Loucy (cell line): Measurements from ENCODE around the gene GDPD5.

Experiments used
- H2AFZ ChIP-seq: fragments of 200-600 bp; sonication (generic); 2 replicates; pipeline ENCODE4 v1.6.0; 2016; ENCODE audit warnings: antibody characterized with exemption, mild to moderate bottlenecking, low read length, moderate library complexity
- H3F3A ChIP-seq: fragments of 200-600 bp; 2 replicates; pipeline ENCODE4 v1.6.0; 2016; ENCODE audit warnings: antibody characterized with exemption, low read depth, mild to moderate bottlenecking
- H3K27me3 ChIP-seq: fragments of 200-600 bp; sonication (generic); 2 replicates; pipeline ENCODE4 v1.6.1; 2014; ENCODE audit warnings: low read length, mild to moderate bottlenecking; ENCODE audit not compliant: insufficient read depth, poor library complexity, severe bottlenecking
- H3K36me3 ChIP-seq: fragments of 200-600 bp; sonication (generic); 2 replicates; pipeline ENCODE4 v1.6.1; 2016; ENCODE audit warnings: low read length; ENCODE audit not compliant: insufficient read depth
- H3K4me1 ChIP-seq: fragments of 200-600 bp; sonication (generic); 2 replicates; pipeline ENCODE4 v1.5.1; 2014; ENCODE audit warnings: low read length, mild to moderate bottlenecking; ENCODE audit not compliant: insufficient read depth, poor library complexity, severe bottlenecking
- H3K4me2 ChIP-seq: fragments of 200-600 bp; sonication (generic); 2 replicates; pipeline ENCODE4 v1.6.0; 2014; ENCODE audit warnings: antibody characterized with exemption, low read length, low read depth, mild to moderate bottlenecking; ENCODE audit not compliant: poor library complexity, severe bottlenecking
- H3K4me3 ChIP-seq: fragments of 200-600 bp; sonication (generic); 2 replicates; pipeline ENCODE4 v1.5.1; 2014; ENCODE audit warnings: low read length, mild to moderate bottlenecking, mixed read lengths; ENCODE audit not compliant: poor library complexity, severe bottlenecking
- H3K79me2 ChIP-seq: fragments of 200-600 bp; sonication (generic); 2 replicates; pipeline ENCODE4 v1.6.1; 2014; ENCODE audit warnings: low read length; ENCODE audit not compliant: insufficient read depth
- H3K9ac ChIP-seq: fragments of 200-600 bp; sonication (generic); 2 replicates; pipeline ENCODE4 v1.6.0; 2014; ENCODE audit warnings: mild to moderate bottlenecking, low read depth, low read length, moderate library complexity; ENCODE audit not compliant: poor library complexity, severe bottlenecking
- H3K9me2 ChIP-seq: fragments of 200-600 bp; sonication (generic); replicated peaks from 2 replicates; pipeline ENCODE4 v1.6.1; 2016; ENCODE audit warnings: low read depth, low read length, mixed read lengths
- H3K9me3 ChIP-seq: fragments of 200-600 bp; sonication (generic); 2 replicates; pipeline ENCODE4 v1.6.1; 2014; ENCODE audit warnings: mild to moderate bottlenecking, antibody characterized with exemption, low read length, low read depth; ENCODE audit not compliant: insufficient read depth
- H4K20me1 ChIP-seq: fragments of 200-600 bp; sonication (generic); 2 replicates; pipeline ENCODE4 v1.6.0; 2014; ENCODE audit warnings: antibody characterized with exemption, low read length, mild to moderate bottlenecking; ENCODE audit not compliant: insufficient read depth, poor library complexity, severe bottlenecking
- EZH2phosphoT487 ChIP-seq: fragments of 200-600 bp; IDR thresholded peaks from 2 replicates; pipeline ENCODE4 v1.6.1; 2018; ENCODE audit warnings: antibody characterized with exemption, mild to moderate bottlenecking, moderate library complexity, borderline replicate concordance
- TF ChIP-seq, protein P1 (sequence below): fragments of 200-600 bp; sonication (generic); conservative IDR thresholded peaks from 2 replicates; pipeline ENCODE4 v1.5.1; 2014; ENCODE audit warnings: mild to moderate bottlenecking, antibody characterized with exemption, low read length

GDPD5 gene

DNA sequence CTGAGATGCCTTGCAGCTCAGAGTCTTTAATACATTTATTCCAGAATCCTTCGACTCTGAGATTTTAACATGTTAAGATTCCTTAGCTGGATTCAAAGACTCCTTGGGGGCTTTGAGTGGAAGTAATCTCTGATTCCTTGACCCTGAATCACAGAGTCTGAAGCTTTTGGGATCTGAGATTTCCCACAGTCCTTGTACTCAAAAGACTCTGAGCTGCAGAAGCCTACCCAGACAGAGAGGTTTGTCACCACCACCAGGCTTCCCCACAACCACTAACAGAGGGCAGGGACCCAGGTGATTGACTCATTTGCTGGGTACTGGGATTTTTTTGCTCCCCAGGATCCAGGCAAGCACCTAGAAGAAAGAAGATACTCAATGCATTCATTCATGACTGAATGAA lies 34.9 kb upstream of the GDPD5 start:
- H3F3A ChIP-seq: no peaks in the 10 kb centered on the region
- peaks cover 38% of the 10 kb centered on the region for H3K27me3 ChIP-seq
- H3K4me1 ChIP-seq: peaks cover 4% of the 10 kb centered on the region
- no peak overlapping the region for H3K4me2 ChIP-seq
- no peaks in the 10 kb centered on the region for H3K9me3 ChIP-seq
- no peak overlapping the region for H3K4me3 ChIP-seq
- H3K9ac ChIP-seq: no peak overlapping the region
- no peaks in the 10 kb centered on the region for H3K79me2 ChIP-seq
- no peaks in the 10 kb centered on the region for H3K36me3 ChIP-seq
- no peaks in the 10 kb centered on the region for H4K20me1 ChIP-seq
- TF ChIP-seq, protein P1, sequence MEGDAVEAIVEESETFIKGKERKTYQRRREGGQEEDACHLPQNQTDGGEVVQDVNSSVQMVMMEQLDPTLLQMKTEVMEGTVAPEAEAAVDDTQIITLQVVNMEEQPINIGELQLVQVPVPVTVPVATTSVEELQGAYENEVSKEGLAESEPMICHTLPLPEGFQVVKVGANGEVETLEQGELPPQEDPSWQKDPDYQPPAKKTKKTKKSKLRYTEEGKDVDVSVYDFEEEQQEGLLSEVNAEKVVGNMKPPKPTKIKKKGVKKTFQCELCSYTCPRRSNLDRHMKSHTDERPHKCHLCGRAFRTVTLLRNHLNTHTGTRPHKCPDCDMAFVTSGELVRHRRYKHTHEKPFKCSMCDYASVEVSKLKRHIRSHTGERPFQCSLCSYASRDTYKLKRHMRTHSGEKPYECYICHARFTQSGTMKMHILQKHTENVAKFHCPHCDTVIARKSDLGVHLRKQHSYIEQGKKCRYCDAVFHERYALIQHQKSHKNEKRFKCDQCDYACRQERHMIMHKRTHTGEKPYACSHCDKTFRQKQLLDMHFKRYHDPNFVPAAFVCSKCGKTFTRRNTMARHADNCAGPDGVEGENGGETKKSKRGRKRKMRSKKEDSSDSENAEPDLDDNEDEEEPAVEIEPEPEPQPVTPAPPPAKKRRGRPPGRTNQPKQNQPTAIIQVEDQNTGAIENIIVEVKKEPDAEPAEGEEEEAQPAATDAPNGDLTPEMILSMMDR: no peak
- no peak for TF ChIP-seq EZH2phosphoT487
- H3K9me2 ChIP-seq: no peaks in the 10 kb centered on the region
- H2AFZ ChIP-seq: no peak overlapping the region

DNA sequence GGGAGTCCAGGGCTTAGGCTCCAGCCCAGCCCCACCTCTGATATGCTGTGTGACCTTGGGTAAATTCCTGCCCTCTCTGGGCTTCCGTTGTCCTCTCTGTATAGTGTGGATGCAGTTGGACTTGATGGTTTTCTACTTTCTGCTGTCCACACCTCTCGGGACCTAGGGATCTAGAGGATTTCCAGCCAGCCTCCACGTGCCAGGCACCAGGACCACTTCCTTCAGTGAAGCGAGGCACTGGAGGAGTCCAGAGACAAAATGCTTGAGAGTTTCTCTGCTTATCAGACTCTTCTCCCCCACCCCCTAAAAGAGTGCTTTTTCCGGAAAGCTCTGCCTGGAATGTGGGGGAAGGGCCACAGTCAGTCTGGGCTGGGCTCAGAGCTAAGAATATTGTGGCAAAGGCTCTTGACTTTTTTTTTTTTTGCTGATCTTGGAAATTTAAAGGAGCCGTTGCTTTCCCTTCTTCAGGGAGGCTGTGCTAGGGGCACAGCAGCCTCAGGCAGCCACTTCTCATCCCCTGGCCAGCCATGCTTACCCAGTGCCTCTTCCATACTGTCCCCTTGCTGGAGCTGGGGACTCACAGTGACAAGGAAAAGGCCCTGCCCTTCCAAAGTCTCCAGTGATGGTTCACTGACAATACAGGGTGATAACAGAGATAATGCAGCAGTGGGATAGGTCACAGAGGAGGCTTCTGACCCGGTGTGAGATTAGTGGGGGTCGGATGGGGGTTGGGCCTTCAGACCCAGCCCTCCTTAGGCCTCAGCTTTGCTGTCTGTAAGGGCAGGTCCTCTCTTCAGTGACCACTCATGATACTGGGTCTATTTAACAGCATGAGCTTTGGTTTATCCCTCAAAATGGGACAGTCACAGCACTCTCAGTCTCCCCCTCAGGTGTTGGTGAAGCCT lies 33.5 kb upstream of the GDPD5 start:
- H3K4me3 ChIP-seq: no peak overlapping the region
- no peaks in the 10 kb centered on the region for H3K36me3 ChIP-seq
- no peak overlapping the region for H2AFZ ChIP-seq
- no peaks in the 10 kb centered on the region for H3K9me3 ChIP-seq
- peaks cover 4% of the 10 kb centered on the region for H3K4me1 ChIP-seq
- no peaks in the 10 kb centered on the region for H3K9me2 ChIP-seq
- no peaks in the 10 kb centered on the region for H4K20me1 ChIP-seq
- no peak overlapping the region for H3K9ac ChIP-seq
- no peaks in the 10 kb centered on the region for H3F3A ChIP-seq
- peaks cover 38% of the 10 kb centered on the region for H3K27me3 ChIP-seq
- TF ChIP-seq, protein P1: no peak
- TF ChIP-seq EZH2phosphoT487: no peak
- no peaks in the 10 kb centered on the region for H3K79me2 ChIP-seq
- no peak overlapping the region for H3K4me2 ChIP-seq

DNA sequence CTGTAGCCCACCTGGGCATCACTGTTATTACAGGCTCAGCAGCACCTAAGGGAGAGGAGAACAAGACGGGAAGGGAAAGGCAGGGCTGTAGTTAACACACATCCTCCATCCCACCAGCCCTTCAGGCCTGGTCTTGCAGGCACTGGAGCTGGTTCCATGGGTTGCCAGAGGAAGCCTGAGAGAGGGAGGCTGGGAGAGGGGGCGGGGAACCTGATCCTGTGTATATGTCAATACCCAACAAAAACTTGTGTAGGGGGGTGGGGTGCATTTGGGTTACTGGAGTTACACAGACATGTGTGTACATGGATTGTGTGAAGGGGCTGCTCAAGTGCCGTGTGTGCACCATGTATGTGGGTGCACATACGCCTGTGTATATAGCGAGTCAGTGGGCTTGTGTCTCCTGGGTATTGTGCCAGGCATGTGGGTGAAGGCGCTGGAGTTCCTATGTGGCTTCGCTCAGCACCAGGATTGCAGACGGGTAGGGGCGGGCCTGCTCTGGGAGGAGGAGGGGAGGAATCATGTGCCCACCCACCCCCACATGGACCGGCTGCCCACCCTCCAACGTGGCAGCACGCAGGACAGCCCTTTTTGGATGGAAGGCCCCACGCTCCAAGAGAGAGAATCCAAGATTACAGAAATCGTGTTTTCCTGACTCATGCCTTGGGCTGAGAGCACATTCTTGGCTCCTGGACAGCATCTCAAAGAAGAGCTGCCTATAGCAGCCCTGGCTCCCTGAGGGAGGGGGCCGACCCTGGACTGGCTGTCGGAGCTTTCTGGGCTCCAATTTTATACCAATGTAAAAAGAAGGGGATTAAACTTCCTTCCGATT lies 32.1 kb upstream of the GDPD5 start:
- H3K4me1 ChIP-seq: peaks cover 4% of the 10 kb centered on the region
- H3K9me2 ChIP-seq: no peaks in the 10 kb centered on the region
- H4K20me1 ChIP-seq: no peaks in the 10 kb centered on the region
- no peaks in the 10 kb centered on the region for H3K79me2 ChIP-seq
- no peak overlapping the region for H2AFZ ChIP-seq
- H3K4me2 ChIP-seq: no peak overlapping the region
- peaks cover 51% of the 10 kb centered on the region for H3K27me3 ChIP-seq
- TF ChIP-seq, protein P1: no peak
- TF ChIP-seq EZH2phosphoT487: no peak
- no peaks in the 10 kb centered on the region for H3K36me3 ChIP-seq
- H3K9me3 ChIP-seq: no peaks in the 10 kb centered on the region
- no peaks in the 10 kb centered on the region for H3F3A ChIP-seq
- H3K9ac ChIP-seq: no peak overlapping the region
- H3K4me3 ChIP-seq: no peak overlapping the region
